DMS153 treated with DMSO at 0.1 percent for 48 hours (cell line): Measurements from ENCODE around the gene PIK3R1.
"Not testable (repeated sequence)": the region's sequence is repeated elsewhere in the genome, so short reads cannot be mapped to it uniquely, and the experiment has no call there.

Source experiments
- DNase-seq: peaks from one replicate; lab custom pipeline; 2025; ENCODE audit not compliant: unreplicated experiment; lab: John Stamatoyannopoulos, UW

PIK3R1 gene

DNA sequence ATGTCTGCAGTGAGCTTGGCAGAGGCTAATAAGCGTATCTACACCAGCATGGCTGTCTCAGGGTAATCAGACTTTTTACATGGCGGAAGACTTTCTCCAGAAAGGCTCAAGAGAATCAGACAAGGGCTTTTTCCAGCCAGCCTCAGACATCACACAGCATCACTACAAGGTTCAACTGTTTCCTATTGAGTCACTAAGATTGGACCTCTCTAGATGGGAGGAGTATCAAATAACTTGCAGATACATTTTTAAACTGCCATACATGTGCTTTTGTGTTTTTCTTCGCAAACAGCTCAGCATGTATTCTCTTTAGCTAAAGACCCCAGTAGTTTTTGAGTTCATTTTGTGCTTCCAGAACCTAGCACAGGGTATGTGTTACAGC lies 22.9 kb upstream of the PIK3R1 start:
- no peak for DNase-seq

GRCh38 chr5:68193481-68194036 lies 22.0 kb upstream of the PIK3R1 start:
- no peak for DNase-seq

GRCh38 chr5:68194386-68194785 lies 21.2 kb upstream of the PIK3R1 start:
- DNase-seq = no peak

DNA sequence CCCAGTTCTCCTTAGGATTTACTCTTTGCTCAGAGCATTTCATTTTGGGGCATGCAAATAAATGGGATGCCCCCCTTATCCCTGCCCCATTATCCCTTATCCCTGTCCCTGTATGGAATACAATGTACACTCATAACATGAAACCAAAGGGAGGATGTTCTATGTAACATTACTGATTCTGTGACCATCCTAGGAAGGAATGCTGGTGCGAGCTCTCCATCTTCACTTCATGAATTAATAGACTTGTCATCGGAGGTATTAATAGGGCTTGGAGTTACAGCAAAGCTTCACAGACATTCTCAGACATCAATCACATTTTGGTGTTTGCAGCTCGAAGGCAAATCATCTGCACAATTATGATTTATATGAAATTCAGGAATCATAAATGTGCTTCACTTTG lies 20.4 kb upstream of the PIK3R1 start:
- DNase-seq = no peak

GRCh38 chr5:68196876-68197275 lies 18.7 kb upstream of the PIK3R1 start:
- DNase-seq = no peak

DNA sequence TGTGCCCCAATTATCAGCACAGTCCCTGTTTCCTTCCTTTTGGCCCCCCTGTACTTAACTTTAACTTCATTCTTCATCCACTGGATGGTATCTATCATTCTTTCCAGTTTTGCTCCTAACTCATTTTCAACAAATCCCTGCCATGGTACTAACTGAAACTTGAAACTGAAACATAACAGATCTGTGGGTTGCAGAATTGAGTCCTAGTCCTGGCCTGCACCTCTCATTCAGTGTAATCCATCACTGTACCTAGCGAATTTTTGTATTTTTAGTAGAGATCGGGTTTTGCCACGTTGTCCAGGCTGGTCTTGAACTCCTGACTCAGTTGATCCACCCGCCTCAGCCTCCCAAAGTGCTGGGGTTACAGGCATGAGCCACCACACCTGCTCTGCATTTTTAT lies 15.3 kb upstream of the PIK3R1 start:
- DNase-seq = no peak

DNA sequence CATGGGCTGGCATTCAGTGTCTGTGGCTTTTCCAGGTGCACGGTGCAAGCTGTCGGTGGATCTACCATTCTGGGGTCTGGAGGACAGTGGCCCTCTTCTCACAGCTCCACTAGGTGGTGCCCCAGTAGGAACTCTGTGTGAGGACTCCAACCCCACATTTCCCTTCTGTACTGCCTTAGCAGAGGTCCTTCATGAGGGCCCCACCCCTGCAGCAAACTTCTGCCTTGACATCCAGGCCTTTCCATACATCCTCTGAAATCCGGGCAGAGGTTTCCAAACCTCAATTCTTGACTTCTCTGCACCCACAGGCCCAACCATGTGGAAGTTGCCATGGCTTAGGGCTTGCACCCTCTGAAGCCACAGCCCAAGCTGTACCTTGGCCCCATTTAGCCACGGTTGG lies 4.9 kb upstream of the PIK3R1 start:
- DNase-seq = not testable (repeated sequence)

DNA sequence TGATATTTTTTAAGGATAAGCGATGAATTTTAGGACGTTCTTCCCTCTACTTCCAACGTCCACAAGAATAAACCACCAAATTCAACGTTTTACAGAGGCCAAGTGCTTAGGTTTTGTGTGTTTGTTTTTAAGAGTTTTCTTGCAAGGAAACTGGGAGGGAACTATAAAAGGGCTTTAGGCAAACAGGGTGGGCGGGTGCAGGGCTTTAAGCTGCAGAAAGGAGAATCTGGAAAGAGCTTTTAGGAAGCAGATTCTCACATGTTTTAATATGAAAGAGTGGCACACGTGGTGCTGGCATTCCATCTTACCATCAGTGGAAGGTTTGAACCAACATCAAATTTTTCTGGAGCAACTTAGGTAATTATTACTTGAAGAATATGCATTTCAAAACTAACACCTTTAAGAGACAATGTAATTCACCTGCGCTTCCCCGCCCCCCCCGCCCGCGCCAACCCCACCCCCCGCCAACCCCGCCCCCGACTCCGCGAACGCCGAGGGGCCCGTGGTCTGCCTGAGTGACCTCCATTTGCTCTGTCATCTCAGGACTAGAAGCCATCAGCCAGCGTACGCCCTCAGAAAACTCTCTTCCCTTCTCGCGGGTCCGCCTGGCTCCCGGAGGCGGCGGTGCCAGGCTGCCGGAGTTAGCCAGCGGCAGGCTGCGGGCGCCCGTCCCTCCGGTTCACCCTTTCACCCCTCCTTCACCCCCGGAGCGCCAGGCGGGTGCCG lies 911 bp upstream of the PIK3R1 start:
- DNase-seq = no peak

GRCh38 chr5:68215898-68216244 lies 315 bp downstream of the PIK3R1 start:
- DNase-seq = no peak

GRCh38 chr5:68216245-68217046 lies 890 bp downstream of the PIK3R1 start:
- DNase-seq = no peak

DNA sequence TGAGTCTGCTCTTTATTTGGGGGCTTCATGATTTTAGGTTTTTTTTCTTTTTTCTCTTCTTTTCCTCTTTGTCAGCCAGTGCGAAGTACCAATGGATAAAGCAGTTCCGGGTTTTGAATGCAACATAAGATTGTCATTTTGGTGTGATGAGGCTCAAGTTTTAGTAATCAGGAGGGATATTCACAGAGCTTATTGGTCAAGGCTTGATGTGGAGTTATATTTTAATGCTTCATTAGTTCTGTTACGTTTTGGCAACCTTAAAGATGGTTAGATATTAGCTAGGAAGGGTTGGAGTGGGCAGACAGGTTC lies 1.4 kb downstream of the PIK3R1 start:
- DNase-seq = no peak

GRCh38 chr5:68217528-68217927 lies 2.0 kb downstream of the PIK3R1 start:
- DNase-seq = no peak

GRCh38 chr5:68219161-68219816 lies 3.7 kb downstream of the PIK3R1 start:
- DNase-seq = no peak

GRCh38 chr5:68220260-68220659 lies 4.7 kb downstream of the PIK3R1 start:
- DNase-seq = no peak

GRCh38 chr5:68220914-68221313 lies 5.4 kb downstream of the PIK3R1 start:
- no peak for DNase-seq

GRCh38 chr5:68221488-68221887 lies 5.9 kb downstream of the PIK3R1 start:
- no peak for DNase-seq

DNA sequence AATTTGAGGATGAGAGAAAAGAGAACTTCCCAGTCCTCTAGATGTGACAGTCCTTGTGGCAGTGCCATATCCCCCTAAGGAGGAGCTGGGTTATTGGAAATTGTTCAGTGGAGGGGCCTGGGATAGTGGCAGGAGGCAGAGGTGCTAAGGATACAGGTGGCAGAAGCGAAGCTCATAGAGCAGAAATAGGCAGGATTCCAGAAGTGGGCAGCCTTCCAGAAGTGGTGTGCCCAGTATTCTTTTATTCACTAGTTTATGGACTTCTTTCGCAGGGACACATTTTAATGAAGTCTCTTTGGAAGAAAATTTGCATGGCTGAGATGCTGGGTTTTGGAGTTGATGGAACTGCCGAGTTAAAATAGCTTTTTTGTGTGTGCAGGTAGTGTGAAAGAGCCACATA lies 6.8 kb downstream of the PIK3R1 start:
- no peak for DNase-seq

DNA sequence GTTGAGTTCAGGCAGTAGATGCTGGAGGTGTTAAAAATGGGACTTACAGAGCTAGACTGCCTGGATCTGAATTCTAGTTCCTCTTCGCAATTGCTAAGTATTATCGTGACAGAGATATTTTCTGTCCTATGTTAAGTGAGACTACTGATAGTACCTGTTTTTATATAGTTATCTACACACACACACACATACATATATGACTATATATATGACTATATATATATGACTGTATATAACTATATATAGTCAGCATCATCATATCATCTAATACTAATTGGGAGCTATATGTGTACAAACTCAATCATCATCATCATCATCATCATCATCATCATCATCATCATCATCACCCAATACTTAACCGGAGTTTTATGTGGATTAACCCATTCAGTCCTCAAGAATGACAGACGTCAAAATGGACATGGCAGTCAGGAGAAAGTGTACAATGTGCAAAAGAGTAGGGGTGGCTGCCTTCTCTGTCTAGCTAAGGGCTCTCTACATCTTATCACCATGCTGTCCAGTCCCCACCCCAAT lies 7.3 kb downstream of the PIK3R1 start:
- DNase-seq = no peak

DNA sequence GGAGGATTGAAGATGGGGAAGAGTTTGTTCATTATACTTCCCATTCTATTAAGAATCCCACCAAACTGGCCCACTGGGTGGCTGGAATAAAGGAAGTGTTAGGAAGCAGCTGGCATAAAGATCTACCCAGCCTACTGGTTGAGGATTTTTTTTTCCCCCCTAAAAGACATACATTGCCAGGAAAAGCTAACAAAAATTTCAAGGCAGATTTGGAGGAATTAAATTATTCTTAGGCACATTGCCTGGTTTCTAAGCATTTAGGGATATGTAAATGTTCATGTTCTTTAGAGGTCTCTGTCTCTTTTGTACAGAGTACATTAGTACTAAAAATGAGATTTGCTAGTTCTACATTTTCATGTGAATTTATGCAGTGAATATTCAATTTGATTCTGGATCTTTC lies 8.3 kb downstream of the PIK3R1 start:
- no peak for DNase-seq

GRCh38 chr5:68224509-68225187 lies 9.1 kb downstream of the PIK3R1 start:
- no peak for DNase-seq

- no peak for DNase-seq
Measured at GRCh38 chr5:68225188-68225910, 9.8 kb downstream of the PIK3R1 start.
